ENCODE measurements around the gene DHRS9. TPM values are rescaled to one million over a fixed set of nuclear protein-coding genes. Genes with fewer than 3 reads are reported as not detected.
A peak's percentile ranks its signal among the peaks of the same experiment; 100 is the strongest.

DHRS9 gene
- total RNA-seq, 1 donor from 2014 or later = 1.2 TPM

DNA sequence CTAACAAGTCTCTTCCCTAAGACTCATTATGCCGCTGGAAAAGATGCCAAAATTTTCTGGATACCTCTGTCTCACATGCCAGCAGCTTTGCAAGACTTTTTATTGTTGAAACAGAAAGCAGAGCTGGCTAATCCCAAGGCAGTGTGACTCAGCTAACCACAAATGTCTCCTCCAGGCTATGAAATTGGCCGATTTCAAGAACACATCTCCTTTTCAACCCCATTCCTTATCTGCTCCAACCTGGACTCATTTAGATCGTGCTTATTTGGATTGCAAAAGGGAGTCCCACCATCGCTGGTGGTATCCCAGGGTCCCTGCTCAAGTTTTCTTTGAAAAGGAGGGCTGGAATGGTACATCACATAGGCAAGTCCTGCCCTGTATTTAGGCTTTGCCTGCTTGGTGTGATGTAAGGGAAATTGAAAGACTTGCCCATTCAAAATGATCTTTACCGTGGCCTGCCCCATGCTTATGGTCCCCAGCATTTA lies 26.3 kb downstream of the DHRS9 start:
- Mint-ChIP-seq H3K27ac (no peak overlapping the region), H3K9me3 (peaks cover 5% of the 10 kb centered on the region), H3K4me1 (peaks cover 35% of the 10 kb centered on the region), H3K4me3 (peak overlapping the region; percentile 32), H3K27me3 (peaks cover 2% of the 10 kb centered on the region), H3K36me3 (ENCODE audit: low read depth) (no peaks in the 10 kb centered on the region)
- no peak for TF ChIP-seq CTCF (IDR thresholded peaks at IDR 0.05)
- intact Hi-C loops (cut with micrococcal nuclease) = no loop called here
- ATAC-seq (ENCODE audit: low read depth) = no peak
- CTCF ChIA-PET = no interaction called here
- no peak for DNase-seq
- POLR2A ChIA-PET = no interaction called here

- intact Hi-C loops (cut with micrococcal nuclease) = loop anchor here (5.0 kb wide), 1 partner anchor 422 kb away; no protein-coding TSS in a partner anchor
- CTCF ChIA-PET = no interaction called here
- no peaks in the 10 kb centered on the region for H3K9me3 Mint-ChIP-seq
- POLR2A ChIA-PET = no interaction called here
- ATAC-seq (ENCODE audit: low read depth) = no peak
- peaks cover 50% of the 10 kb centered on the region for H3K4me1 Mint-ChIP-seq
- H3K36me3 Mint-ChIP-seq (ENCODE audit: low read depth) = no peaks in the 10 kb centered on the region
- no peak overlapping the region for H3K27ac Mint-ChIP-seq
- TF ChIP-seq CTCF (IDR thresholded peaks at IDR 0.05) = no peak
- no peak for DNase-seq
- H3K4me3 Mint-ChIP-seq = no peak overlapping the region
- no peaks in the 10 kb centered on the region for H3K27me3 Mint-ChIP-seq
Observed at GRCh38 chr2:169104848-169105247, 35.5 kb downstream of the DHRS9 start.

- no peak for ATAC-seq (ENCODE audit: low read depth)
- CTCF ChIA-PET = interaction anchor here (1.1 kb wide), 1 partner anchor 26 kb away, joined by 5 read pairs; no protein-coding TSS in a partner anchor
- POLR2A ChIA-PET = no interaction called here
- DNase-seq = no peak
- intact Hi-C loops (cut with micrococcal nuclease) = loop anchor here (5.0 kb wide), 1 partner anchor 422 kb away; no protein-coding TSS in a partner anchor
- H3K4me1 Mint-ChIP-seq = peaks cover 45% of the 10 kb centered on the region
- H3K4me3 Mint-ChIP-seq = no peak overlapping the region
- H3K9me3 Mint-ChIP-seq = no peaks in the 10 kb centered on the region
- H3K27ac Mint-ChIP-seq = no peak overlapping the region
- H3K27me3 Mint-ChIP-seq = no peaks in the 10 kb centered on the region
- H3K36me3 Mint-ChIP-seq (ENCODE audit: low read depth) = no peaks in the 10 kb centered on the region
- TF ChIP-seq CTCF (IDR thresholded peaks at IDR 0.05) = no peak
Observed at GRCh38 chr2:169105476-169105875, 36.1 kb downstream of the DHRS9 start.

DNA sequence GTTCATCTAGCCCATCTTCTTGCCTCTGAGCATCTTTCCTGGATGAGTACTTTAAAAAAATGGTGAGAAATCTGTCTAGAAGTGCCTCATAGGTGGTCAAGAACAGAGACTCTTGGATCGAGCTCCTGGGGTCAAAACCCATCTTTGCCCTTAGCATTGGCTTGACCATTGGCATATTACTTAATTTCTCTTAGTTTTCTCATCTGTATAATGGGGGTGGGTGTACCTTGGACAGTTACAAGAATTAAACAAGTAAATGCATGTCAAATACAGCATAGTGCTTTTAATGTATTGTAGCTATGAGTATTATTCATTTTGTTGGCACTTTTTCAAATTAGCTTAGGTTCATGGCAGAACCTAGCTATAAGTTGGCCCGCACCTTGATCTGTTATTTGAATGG lies 36.8 kb downstream of the DHRS9 start:
- Mint-ChIP-seq H3K36me3 (ENCODE audit: low read depth) (no peaks in the 10 kb centered on the region), H3K27ac (no peak overlapping the region), H3K4me3 (no peak overlapping the region), H3K4me1 (peaks cover 38% of the 10 kb centered on the region), H3K9me3 (no peaks in the 10 kb centered on the region), H3K27me3 (no peaks in the 10 kb centered on the region)
- ChIA-PET CTCF (interaction anchor here (1.1 kb wide), 1 partner anchor 26 kb away, joined by 5 read pairs; no protein-coding TSS in a partner anchor), POLR2A (no interaction called here)
- DNase-seq (no peak), ATAC-seq (ENCODE audit: low read depth) (no peak)
- TF ChIP-seq CTCF (IDR thresholded peaks at IDR 0.05) = no peak
- intact Hi-C loops (cut with micrococcal nuclease) = loop anchor here (5.0 kb wide), 1 partner anchor 421 kb away; no protein-coding TSS in a partner anchor

- no peak for TF ChIP-seq CTCF (IDR thresholded peaks at IDR 0.05)
- ATAC-seq (ENCODE audit: low read depth) (no peak), DNase-seq (no peak)
- no peak overlapping the region for H3K27ac Mint-ChIP-seq
- no peaks in the 10 kb centered on the region for H3K9me3 Mint-ChIP-seq
- H3K36me3 Mint-ChIP-seq (ENCODE audit: low read depth) = no peaks in the 10 kb centered on the region
- CTCF ChIA-PET = interaction anchor here (1.1 to 5.6 kb wide), 2 partner anchors 25 kb away, joined by 5 to 45 read pairs; no protein-coding TSS in a partner anchor
- H3K4me1 Mint-ChIP-seq = peaks cover 32% of the 10 kb centered on the region
- POLR2A ChIA-PET = no interaction called here
- H3K4me3 Mint-ChIP-seq = no peak overlapping the region
- no peaks in the 10 kb centered on the region for H3K27me3 Mint-ChIP-seq
- intact Hi-C loops (cut with micrococcal nuclease) = loop anchor here (5.0 kb wide), 1 partner anchor 420 kb away; no protein-coding TSS in a partner anchor
Observed at GRCh38 chr2:169106563-169107545, 37.5 kb downstream of the DHRS9 start.

Measured in activated B cell treated with CpG ODN at 0.5 μM for 24 hours (primary cell).